Mucosa of rectum (tissue), 2 donors: Measurements from ENCODE around the gene TNS3.

ENCODE experiments used
- H3K27ac ChIP-seq, 2 donors: one replicate each; pipeline ENCODE4 v1.7.0; 2013; ENCODE audit warnings: inconsistent platforms in 2 of 2, low read depth in 2 of 2, low read length in 2 of 2
- H3K27me3 ChIP-seq, 2 donors: one replicate each; pipeline ENCODE4 v1.7.0; 2013; ENCODE audit warnings: low read length in 2 of 2; ENCODE audit not compliant: control insufficient read depth in 2 of 2, insufficient read depth in 2 of 2
- H3K36me3 ChIP-seq, 2 donors: one replicate each; pipeline ENCODE4 v1.7.0; 2013; ENCODE audit warnings: low read length in 2 of 2; ENCODE audit not compliant: control insufficient read depth in 2 of 2, insufficient read depth in 2 of 2
- H3K4me1 ChIP-seq, 2 donors: one replicate each; pipeline ENCODE4 v1.7.0; 2013; ENCODE audit warnings: low read length in 2 of 2, mild to moderate bottlenecking in 1 of 2; ENCODE audit not compliant: control insufficient read depth in 2 of 2, insufficient read depth in 2 of 2
- H3K4me3 ChIP-seq, 2 donors: one replicate each; pipeline ENCODE4 v1.7.0; 2013; ENCODE audit warnings: low read length in 2 of 2
- H3K9ac ChIP-seq, 2 donors: one replicate each; pipeline ENCODE4 v1.7.0; 2013; ENCODE audit warnings: low read length in 2 of 2, low read depth in 1 of 2, mild to moderate bottlenecking in 1 of 2
- H3K9me3 ChIP-seq, 2 donors: one replicate each; pipeline ENCODE4 v1.7.0; 2013; ENCODE audit warnings: low read length in 2 of 2; ENCODE audit not compliant: control insufficient read depth in 2 of 2
- donor health status: healthy.
- donor health status: Normal muscosa, but diverticular disease.

Gene TNS3

DNA sequence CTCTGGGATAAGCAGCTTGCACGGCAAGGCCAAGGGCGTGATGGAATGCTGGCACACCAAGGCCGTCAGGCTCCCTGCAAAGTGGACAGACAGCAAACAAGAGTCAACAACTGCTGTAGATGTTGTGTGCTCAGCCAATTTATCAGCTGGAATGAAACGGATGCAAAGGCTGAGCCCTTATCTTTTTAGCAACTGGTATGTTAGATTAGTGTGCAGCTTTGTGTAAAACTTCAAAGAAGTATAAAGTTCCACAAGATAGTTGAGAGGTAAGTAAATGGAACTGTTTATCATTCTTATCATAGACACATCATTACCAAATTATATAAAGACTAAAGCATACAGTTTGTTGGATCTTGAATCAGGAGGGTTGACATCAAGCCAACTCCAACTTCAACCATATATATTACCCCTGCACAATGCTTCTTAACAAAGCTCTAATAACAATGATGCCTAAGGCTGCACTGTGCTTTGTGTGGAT, 289.0 kb downstream of the TNS3 start:
- no peak overlapping the region for H3K27ac ChIP-seq
- H3K9ac ChIP-seq, result no peak overlapping the region
- no peaks in the 10 kb centered on the region for H3K27me3 ChIP-seq
- no peaks in the 10 kb centered on the region for H3K9me3 ChIP-seq
- H3K4me1 ChIP-seq, result peaks cover 0 to 9% of the 10 kb centered on the region in 2 donors
- H3K36me3 ChIP-seq, result peaks cover 55 to 75% of the 10 kb centered on the region in 2 donors
- no peak overlapping the region for H3K4me3 ChIP-seq

DNA sequence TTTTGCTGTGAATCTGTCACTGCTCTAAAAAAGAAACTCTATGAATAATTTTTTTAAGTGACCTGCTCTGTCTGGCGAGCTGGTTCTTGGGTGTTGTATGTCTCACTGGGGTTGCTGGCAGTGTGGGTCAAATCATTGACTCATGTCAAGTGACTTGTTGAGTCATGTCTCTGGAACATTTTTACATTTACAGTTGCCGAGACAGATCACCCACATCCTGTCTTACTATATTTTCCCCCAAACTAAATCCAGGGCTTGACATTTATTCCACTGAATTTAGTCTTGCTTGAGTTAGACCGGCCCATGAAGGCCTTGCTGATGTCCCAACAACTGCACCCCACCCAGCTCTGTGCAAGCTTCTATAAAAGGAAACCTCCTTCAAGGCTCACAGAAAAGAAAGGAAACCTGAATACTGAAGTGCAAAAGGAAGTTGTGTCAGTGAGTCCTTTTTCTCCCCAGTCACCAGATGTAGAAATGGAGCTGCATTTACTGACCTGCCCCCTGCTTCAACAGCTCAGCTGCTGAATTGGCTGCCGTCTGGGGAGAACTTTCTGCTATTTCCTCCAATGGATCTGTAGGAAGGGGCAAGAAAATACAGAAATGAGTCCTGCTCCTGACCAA, 290.3 kb downstream of the TNS3 start:
- Histone ChIP-seq H3K9ac (no peak overlapping the region), H3K27me3 (no peaks in the 10 kb centered on the region), H3K27ac (peak overlapping the region; percentile 26 to 32), H3K36me3 (peaks cover 58 to 77% of the 10 kb centered on the region in 2 donors), H3K9me3 (no peaks in the 10 kb centered on the region), H3K4me3 (no peak overlapping the region), H3K4me1 (peaks cover 0 to 9% of the 10 kb centered on the region in 2 donors)

- Histone ChIP-seq H3K9ac (no peak overlapping the region), H3K27ac (peak overlapping the region; percentile 1 to 32), H3K27me3 (no peaks in the 10 kb centered on the region), H3K4me3 (no peak overlapping the region), H3K36me3 (peaks cover 58 to 78% of the 10 kb centered on the region in 2 donors), H3K4me1 (peaks cover 0 to 9% of the 10 kb centered on the region in 2 donors), H3K9me3 (no peaks in the 10 kb centered on the region)
Measured at GRCh38 chr7:47290867-47291266, 291.0 kb downstream of the TNS3 start.

- Histone ChIP-seq H3K27me3 (no peaks in the 10 kb centered on the region), H3K4me1 (peaks cover 0 to 9% of the 10 kb centered on the region in 2 donors), H3K4me3 (no peak overlapping the region), H3K27ac (no peak overlapping the region), H3K9me3 (no peaks in the 10 kb centered on the region), H3K36me3 (peaks cover 58 to 76% of the 10 kb centered on the region in 2 donors), H3K9ac (no peak overlapping the region)
Measured at GRCh38 chr7:47290466-47290865, 291.4 kb downstream of the TNS3 start.

- Histone ChIP-seq H3K4me3 (no peak overlapping the region), H3K36me3 (peaks cover 67 to 75% of the 10 kb centered on the region in 2 donors), H3K9ac (no peak overlapping the region), H3K9me3 (no peaks in the 10 kb centered on the region), H3K4me1 (peaks cover 10 to 24% of the 10 kb centered on the region in 2 donors), H3K27ac (no peak overlapping the region), H3K27me3 (no peaks in the 10 kb centered on the region)
Measured at GRCh38 chr7:47288060-47288459, 293.9 kb downstream of the TNS3 start.

GRCh38 chr7:47285860-47286491, 295.9 kb downstream of the TNS3 start:
- Histone ChIP-seq H3K27ac (no peak overlapping the region), H3K9me3 (no peaks in the 10 kb centered on the region), H3K9ac (no peak overlapping the region)

DNA sequence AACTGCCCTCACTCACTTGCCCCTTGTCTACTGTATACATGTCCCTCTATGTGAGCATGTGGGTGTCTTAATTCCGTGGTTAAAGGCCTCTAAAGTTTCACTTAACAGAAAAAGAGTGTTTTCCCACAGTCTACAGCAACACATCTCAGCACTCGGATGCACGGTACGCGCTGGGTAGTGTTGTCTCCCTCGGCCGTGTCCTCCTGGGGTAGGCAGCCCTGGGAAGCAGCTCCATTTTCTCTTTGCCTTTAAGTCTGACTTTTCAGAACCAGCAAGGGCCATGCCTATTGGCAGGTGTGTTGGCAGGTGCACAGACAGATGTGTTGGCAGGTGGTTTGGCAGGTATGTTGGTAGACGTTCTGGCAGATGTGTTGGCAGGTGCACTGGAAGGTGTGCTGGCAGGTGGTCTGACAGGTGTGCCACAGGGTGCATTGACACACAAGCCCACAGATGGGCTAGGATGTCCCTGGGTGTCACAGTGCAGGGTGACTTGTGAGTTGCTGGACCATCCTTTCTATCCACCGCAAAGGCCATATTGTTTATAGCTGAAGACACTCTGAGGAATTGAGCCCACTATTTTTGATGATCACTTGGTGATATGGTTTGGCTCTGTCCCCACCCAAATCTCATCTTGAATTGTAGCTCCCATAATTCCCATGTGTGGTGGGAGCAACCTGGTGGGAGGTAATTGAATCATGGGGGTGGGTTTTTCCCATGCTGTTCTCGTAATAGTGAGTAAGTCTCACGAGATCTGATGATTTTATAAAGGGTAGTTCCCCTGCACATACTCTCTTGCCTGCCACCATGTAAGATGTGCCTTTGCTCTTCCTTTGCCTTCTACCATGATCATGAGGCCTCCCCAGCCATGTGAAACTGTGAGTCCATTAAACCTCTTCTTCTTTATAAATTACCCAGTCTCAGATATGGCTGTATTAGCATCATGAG, 296.9 kb downstream of the TNS3 start:
- H3K9ac ChIP-seq, result no peak overlapping the region
- H3K4me3 ChIP-seq, result no peak overlapping the region
- no peaks in the 10 kb centered on the region for H3K27me3 ChIP-seq
- peak overlapping the region in 1 of 2 donors; percentile 71 for H3K27ac ChIP-seq
- peaks cover 16 to 21% of the 10 kb centered on the region in 2 donors for H3K4me1 ChIP-seq
- H3K9me3 ChIP-seq, result no peaks in the 10 kb centered on the region
- peaks cover 61 to 78% of the 10 kb centered on the region in 2 donors for H3K36me3 ChIP-seq

More at GRCh38 chr7:47285860-47286491, 295.9 kb downstream of the TNS3 start:
- Histone ChIP-seq H3K27me3 (no peaks in the 10 kb centered on the region), H3K4me3 (no peak overlapping the region), H3K4me1 (peaks cover 16 to 23% of the 10 kb centered on the region in 2 donors), H3K36me3 (peaks cover 66 to 77% of the 10 kb centered on the region in 2 donors)

DNA sequence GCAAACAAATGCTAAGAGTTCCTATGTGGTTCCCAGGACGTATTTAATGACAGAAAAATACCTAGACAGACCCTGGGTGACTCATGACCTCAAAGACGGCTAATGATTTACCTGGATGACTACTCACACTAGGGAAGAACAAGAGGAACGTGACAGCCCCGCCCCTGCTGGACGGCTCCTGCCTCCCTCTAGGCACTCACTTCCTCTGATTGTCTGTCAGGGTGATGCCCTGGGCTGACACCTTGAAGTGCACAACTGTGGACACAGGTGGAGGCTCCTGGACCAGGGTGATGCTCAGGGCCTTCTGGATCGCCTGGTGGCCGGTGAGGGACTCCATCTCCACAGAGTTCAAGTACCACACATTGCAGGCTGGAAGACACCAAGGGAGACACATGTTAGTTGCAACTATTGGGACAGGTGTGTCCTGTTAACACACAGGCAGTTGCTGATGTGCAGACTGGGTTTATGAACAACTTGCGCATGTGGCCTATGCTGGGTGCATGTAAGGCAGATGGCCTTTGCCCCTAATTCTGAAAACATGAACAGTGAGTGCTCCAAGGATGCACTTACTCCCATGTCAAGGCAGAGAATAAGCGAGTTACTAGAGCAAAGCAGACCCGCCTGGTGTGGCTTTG, 298.3 kb downstream of the TNS3 start:
- Histone ChIP-seq H3K9ac (no peak overlapping the region), H3K4me3 (no peak overlapping the region), H3K9me3 (no peaks in the 10 kb centered on the region), H3K36me3 (peaks cover 65 to 80% of the 10 kb centered on the region in 2 donors), H3K4me1 (peaks cover 16 to 21% of the 10 kb centered on the region in 2 donors), H3K27me3 (no peaks in the 10 kb centered on the region), H3K27ac (peak overlapping the region; percentile 44 to 72)

GRCh38 chr7:47282790-47283496, 299.0 kb downstream of the TNS3 start:
- H3K36me3 ChIP-seq, result peaks cover 65 to 81% of the 10 kb centered on the region in 2 donors
- peak overlapping the region; percentile 30 to 72 for H3K27ac ChIP-seq
- no peaks in the 10 kb centered on the region for H3K9me3 ChIP-seq
- no peak overlapping the region for H3K4me3 ChIP-seq
- H3K9ac ChIP-seq, result peak overlapping the region in 1 of 2 donors; percentile 41
- H3K4me1 ChIP-seq, result peaks cover 16 to 21% of the 10 kb centered on the region in 2 donors
- no peaks in the 10 kb centered on the region for H3K27me3 ChIP-seq
